Muscle layer of colon (tissue), 2 donors: ENCODE data around the gene SNRPB.

ENCODE experiments used
- H3K27ac ChIP-seq: one replicate; pipeline ENCODE4 v1.7.0; 2013; ENCODE audit warnings: low read depth, mild to moderate bottlenecking, low read length, moderate library complexity
- H3K27me3 ChIP-seq, 2 donors: one replicate each; pipeline ENCODE4 v1.7.0; 2013; ENCODE audit warnings: low read length in 2 of 2, mild to moderate bottlenecking in 2 of 2; ENCODE audit not compliant: insufficient read depth in 2 of 2, control insufficient read depth in 1 of 2
- H3K36me3 ChIP-seq: one replicate; pipeline ENCODE4 v1.7.0; 2013; ENCODE audit warnings: mild to moderate bottlenecking, low read length; ENCODE audit not compliant: insufficient read depth
- H3K4me1 ChIP-seq: one replicate; pipeline ENCODE4 v1.7.0; 2013; ENCODE audit warnings: mild to moderate bottlenecking, low read length; ENCODE audit not compliant: insufficient read depth
- H3K4me3 ChIP-seq, 2 donors: one replicate each; pipeline ENCODE4 v1.7.0; 2013; ENCODE audit warnings: low read length in 2 of 2, low read depth in 1 of 2, mild to moderate bottlenecking in 1 of 2, moderate library complexity in 1 of 2
- H3K9ac ChIP-seq: one replicate; pipeline ENCODE4 v1.7.0; 2013; ENCODE audit warnings: low read length
- H3K9me3 ChIP-seq: one replicate; pipeline ENCODE4 v1.7.0; 2013; ENCODE audit warnings: mild to moderate bottlenecking, low read length
- donor health status: abdominal sarcoma.
- donor health status: Adenocarcinoma of cecum.

The SNRPB gene

DNA sequence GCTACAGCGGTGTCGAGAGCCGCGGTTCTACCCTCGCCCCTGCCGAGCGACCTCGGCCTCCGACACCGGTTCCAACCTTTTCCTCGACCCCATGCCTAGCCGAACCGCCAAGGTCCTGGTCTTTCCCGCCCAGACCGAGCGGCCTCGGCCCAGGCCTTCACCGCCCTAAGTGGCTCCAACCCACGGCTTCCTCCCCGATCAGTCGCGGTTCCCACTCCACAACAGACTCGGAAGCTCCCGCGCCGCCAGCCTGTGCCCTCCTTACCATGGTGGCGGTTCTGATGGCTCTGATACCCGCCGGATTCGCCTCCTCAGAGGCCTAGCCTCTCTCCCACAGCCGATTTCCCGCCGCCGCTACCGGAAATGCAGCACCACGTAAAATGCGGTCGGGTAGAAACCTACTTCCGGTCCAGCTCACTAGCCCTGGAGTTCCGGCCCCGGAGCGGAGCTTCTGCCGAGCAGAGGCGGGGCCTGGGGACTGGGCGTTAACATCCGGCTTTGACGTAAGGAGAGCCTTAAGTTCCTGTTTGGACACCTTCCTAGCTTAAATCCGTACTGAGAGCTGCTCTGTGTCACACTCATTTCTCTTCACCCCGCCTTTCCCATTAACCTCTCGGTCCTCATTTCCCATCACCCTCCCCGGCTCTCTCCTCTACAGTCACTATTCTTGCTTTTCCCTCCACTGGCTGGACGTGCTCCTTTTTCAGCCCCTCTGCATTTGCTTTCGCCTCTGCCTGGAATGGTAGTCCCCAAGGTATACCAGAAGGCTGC lies at the start of gene SNRPB:
SNRPB (minus strand) TSS at position 367 of the 771 bp plus-strand sequence; CDS start at position 268, 99 bp downstream.
- H3K27ac ChIP-seq = peak within 1 kb of the TSS; percentile 70

DNA sequence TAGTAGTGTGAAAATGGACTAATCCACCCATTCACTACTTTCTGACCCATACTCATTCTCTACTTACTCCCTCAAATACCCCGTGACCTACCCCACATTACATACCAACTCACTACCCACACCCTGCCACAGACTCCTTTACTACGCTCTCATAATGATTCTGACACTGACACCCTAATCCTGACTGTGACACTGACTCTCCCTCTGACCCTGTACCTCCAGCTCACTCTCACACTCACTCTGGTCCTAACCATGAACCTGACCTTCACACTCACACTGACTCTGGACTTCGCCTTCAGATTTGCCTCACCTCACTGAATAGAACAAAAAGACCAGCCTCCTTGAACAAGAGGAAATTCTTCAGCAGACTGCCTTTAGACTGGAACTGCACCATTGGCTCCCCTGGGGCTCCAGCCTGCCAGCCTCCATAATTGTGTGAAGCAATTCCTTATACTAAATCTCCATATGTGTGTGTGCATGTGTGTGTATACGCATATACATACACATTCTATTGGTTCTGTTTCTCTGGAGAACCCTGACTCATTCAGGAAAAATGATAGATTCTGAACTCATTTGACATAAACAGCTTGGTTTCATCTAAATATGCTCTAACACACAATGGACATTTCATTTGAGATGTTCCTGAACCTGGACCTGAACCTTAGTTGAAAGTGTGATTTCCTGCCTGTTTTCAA lies 48.7 kb upstream of the SNRPB start:
- Histone ChIP-seq H3K4me1 (peaks cover 3% of the 10 kb centered on the region), H3K27me3 (no peaks in the 10 kb centered on the region), H3K36me3 (no peaks in the 10 kb centered on the region), H3K27ac (no peak overlapping the region), H3K4me3 (no peak overlapping the region), H3K9me3 (no peaks in the 10 kb centered on the region), H3K9ac (no peak overlapping the region)

More for the DNA sequence above, at the start of gene SNRPB:
- Histone ChIP-seq H3K9ac (peak within 1 kb of the TSS; percentile 91), H3K36me3 (peaks cover 27% of the 10 kb centered on the region), H3K27me3 (no peaks in the 10 kb centered on the region), H3K4me3 (peak within 1 kb of the TSS; percentile 67 to 91), H3K4me1 (peaks cover 12% of the 10 kb centered on the region), H3K9me3 (no peaks in the 10 kb centered on the region)

DNA sequence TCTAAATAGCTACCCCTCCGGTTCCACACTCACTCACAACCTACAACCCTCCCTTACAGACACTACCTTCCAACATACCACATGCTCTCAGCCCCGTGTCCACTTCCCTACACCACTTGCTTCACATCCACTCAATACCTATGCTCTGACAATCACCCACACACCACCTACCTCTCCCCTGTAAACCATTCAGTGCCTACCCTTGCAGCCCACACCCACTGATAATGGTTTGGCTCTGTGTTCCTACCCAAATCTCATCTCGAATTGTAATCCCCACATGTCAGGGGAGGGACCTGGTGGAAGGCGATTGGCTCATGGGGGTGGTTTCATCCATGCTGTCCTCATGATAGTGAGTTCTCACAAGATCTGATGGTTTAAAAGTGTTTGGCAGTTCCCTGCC lies 48.0 kb upstream of the SNRPB start:
- no peaks in the 10 kb centered on the region for H3K36me3 ChIP-seq

DNA sequence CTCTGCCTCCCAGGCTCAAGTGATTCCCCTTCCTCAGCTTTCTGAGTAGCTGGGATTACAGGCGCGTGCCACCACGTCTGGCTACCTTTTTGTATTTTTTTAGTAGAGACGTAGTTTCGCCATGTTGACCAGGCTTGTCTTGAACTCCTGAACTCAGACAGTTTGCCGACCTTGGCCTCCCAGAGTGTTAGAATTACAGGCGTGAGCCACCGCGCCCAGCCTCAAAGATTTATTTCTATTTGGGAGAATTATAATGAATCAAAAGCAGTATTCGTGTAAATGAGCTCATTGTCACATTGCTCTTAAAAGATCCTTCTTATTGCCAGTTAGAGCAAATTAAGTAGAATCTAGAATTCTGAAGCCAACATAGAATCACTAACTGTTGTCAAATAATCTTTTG lies 47.5 kb upstream of the SNRPB start:
- Histone ChIP-seq H3K4me1 (no peaks in the 10 kb centered on the region), H3K36me3 (no peaks in the 10 kb centered on the region), H3K4me3 (no peak overlapping the region), H3K9ac (no peak overlapping the region), H3K27me3 (no peaks in the 10 kb centered on the region), H3K27ac (no peak overlapping the region), H3K9me3 (no peaks in the 10 kb centered on the region)

More for the DNA sequence above, 48.0 kb upstream of the SNRPB start:
- Histone ChIP-seq H3K9me3 (no peaks in the 10 kb centered on the region), H3K4me1 (no peaks in the 10 kb centered on the region), H3K9ac (no peak overlapping the region), H3K27ac (no peak overlapping the region), H3K4me3 (no peak overlapping the region), H3K27me3 (no peaks in the 10 kb centered on the region)

DNA sequence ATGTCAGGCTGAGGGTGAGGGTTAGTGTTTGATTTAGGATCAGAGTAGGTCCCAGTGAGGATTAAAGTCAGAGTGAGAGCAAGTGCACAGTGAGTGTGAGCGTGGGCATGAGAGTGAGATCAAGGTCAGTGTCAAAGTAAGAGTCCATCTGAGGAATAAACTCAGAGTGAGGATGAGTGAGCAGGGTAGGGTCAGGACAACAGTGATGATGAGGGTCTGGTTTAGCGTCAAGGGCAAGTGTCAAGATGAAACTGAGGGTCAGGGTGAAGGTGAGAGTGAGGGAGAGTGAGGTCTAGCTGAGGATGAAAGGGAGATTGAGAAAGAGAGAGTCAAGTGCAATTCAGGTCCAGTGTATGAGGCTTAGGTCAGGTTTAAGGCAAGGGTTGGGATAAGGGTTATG lies 45.8 kb upstream of the SNRPB start:
- Histone ChIP-seq H3K9me3 (no peaks in the 10 kb centered on the region), H3K36me3 (no peaks in the 10 kb centered on the region)

DNA sequence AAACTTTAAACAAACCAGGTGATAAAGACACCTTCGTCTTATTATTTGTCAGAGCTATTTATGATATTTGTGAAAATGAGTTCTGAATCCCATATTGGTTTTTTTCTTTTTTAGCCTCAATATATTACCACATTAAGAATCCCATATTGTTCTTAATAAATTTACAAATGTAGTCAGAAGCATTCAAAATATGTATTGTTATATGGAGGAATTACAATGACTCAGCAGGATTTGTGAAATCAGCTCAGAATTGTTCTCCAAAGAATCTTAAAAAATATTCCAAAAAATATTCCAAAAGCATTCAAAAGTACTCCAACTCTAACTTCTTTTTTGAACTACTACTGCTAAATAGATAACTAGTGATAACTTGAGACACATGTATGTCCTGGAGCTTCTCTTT lies 44.6 kb upstream of the SNRPB start:
- Histone ChIP-seq H3K27ac (no peak overlapping the region), H3K27me3 (no peaks in the 10 kb centered on the region), H3K4me1 (no peaks in the 10 kb centered on the region), H3K9me3 (no peaks in the 10 kb centered on the region), H3K9ac (no peak overlapping the region), H3K36me3 (no peaks in the 10 kb centered on the region), H3K4me3 (no peak overlapping the region)

More for the DNA sequence above, 45.8 kb upstream of the SNRPB start:
- H3K4me1 ChIP-seq = no peaks in the 10 kb centered on the region
- no peak overlapping the region for H3K27ac ChIP-seq
- no peak overlapping the region for H3K9ac ChIP-seq
- no peak overlapping the region for H3K4me3 ChIP-seq
- no peaks in the 10 kb centered on the region for H3K27me3 ChIP-seq

DNA sequence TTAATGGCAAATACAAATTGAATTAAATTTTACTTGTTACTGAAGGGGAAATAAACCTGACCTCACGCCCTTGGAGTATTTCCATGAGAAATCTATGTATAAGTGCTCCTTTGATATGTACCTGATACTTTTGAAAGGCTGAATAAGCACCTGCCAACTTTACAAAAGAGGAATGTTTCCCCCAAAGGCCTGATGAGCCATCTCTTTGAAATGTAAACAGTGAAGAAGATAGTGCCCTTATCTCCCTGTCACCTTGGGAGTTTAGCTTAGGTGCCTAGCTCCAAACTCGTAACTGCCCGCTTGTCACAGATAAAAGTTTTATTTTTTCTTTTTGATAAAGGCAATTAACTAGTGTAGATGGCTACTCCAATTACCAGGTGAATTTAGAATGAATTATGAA lies 39.2 kb upstream of the SNRPB start:
- no peak overlapping the region for H3K27ac ChIP-seq
- peak overlapping the region in 1 of 2 donors; percentile 98 for H3K4me3 ChIP-seq
- no peaks in the 10 kb centered on the region for H3K9me3 ChIP-seq
- no peaks in the 10 kb centered on the region for H3K36me3 ChIP-seq
- no peak overlapping the region for H3K9ac ChIP-seq
- H3K27me3 ChIP-seq = no peaks in the 10 kb centered on the region
- H3K4me1 ChIP-seq = peaks cover 10% of the 10 kb centered on the region

DNA sequence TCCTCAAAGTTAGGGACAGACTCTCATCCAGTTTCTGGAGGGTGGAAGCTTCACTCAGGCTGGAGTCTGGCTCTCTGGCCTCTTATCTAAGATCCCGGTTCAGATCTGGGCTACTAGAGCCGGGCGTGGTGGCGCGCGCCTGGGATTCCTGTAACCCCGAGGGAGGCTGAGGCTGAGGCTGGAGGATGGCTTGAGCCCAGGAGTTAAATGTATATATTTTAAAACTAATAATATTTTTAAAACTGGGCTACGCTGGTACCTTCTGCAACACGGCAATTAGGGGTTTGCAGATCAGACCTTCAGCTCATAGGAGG lies 38.8 kb upstream of the SNRPB start:
- Histone ChIP-seq H3K4me1 (peaks cover 10% of the 10 kb centered on the region), H3K9ac (peak overlapping the region; percentile 87), H3K27me3 (no peaks in the 10 kb centered on the region), H3K27ac (peak overlapping the region; percentile 94), H3K36me3 (no peaks in the 10 kb centered on the region), H3K4me3 (peak overlapping the region; percentile 95 to 98), H3K9me3 (no peaks in the 10 kb centered on the region)

DNA sequence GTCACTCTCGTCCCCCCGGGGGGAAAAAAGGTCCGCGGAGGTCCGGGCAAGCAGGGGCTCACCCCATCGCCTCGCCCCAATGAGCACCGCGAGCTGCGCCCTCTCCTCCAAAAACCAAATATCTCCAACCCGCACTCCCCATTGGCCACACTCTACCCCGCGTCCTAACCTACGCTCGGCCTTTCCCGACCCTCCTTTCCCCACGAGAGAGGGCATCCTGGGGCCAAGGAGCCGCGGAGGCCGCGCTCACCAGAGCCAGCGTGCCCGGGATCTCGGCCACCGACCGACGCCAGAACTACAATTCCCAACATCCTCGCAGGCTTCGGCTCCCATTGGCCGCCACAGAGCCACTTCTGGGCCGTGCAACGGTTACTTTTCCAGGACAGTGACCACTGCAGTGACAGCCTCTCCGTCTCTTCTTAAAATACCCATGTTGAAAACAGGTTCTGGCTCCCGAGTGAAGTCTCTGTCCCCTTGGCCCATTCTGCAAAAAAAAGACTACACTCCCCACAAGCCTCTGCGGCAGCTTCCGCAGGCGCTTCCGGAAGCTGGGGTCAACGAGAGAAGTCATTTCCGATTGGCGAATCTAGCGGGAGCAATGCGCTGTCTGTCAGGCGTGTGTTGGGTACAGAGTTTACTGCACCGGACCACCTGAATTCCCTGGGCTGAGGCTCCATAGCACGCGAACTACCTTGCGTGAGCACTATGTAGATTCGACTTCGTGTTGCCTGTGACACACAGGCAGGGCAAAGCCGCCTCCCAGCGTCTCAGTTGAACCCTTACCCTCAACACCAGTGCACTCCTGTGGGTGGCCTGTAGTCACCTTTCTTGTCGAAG lies 38.3 kb upstream of the SNRPB start, which contains the start of gene ZNF343:
ZNF343 (minus strand) TSS at position 285 of the 837 bp plus-strand sequence. CDS start 15,020 bp downstream, outside the sequence.
- H3K4me3 ChIP-seq = peak within 1 kb of the TSS; percentile 95 to 98
- H3K27ac ChIP-seq = peak within 1 kb of the TSS; percentile 94
- peak within 1 kb of the TSS; percentile 87 for H3K9ac ChIP-seq
- H3K4me1 ChIP-seq = peaks cover 10% of the 10 kb centered on the region
- H3K36me3 ChIP-seq = no peaks in the 10 kb centered on the region
- H3K9me3 ChIP-seq = no peaks in the 10 kb centered on the region
- no peaks in the 10 kb centered on the region for H3K27me3 ChIP-seq

DNA sequence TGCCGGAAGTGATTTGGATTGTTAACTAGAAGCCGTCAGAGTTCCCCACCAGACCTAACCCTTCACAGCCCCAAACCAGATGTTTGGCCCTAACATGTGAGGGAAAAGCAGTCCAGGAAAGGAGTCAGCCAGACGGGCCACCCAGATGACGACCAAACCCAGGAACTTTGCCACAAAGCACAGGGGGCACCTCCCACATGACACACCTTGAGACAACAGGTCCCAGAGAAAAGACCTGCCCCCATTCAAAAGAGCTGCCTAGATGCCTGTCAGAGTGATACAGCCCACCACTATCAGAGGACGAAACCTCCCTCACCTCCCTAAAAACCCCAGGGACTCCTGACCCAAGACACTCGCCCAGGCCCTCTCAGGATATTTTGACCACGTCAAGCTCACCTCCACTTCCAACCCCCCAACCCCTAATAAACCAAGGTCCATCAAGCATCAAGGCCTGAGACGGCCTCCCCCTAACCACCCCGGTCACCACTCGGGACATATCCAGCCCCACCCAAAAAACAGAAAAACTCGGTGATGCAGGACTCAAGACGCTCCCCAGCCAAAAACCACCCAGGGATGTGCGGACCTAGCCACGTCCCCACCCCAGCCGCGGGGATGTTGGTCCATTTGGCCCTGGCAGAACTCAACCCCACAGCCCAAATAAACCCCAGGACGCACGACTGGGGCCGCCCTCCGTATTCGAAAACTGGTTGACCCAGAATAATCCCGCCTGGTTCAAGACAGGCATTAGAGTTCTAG lies 37.5 kb upstream of the SNRPB start:
- Histone ChIP-seq H3K9me3 (no peaks in the 10 kb centered on the region), H3K4me3 (peak overlapping the region; percentile 95 to 98), H3K4me1 (peaks cover 10% of the 10 kb centered on the region), H3K27ac (peak overlapping the region; percentile 94), H3K9ac (peak overlapping the region; percentile 87), H3K36me3 (no peaks in the 10 kb centered on the region), H3K27me3 (no peaks in the 10 kb centered on the region)
